Right lobe of liver (tissue), 6 donors: ENCODE measurements around the gene ZNF511. TPM values are rescaled to one million over a fixed set of nuclear protein-coding genes. Genes with fewer than 3 reads are reported as not detected.

Experiments used
- ATAC-seq, 4 donors: fragments of 200-7000 bp; cut with Tn5 transposase; one replicate each; pipeline ENCODE4 v1.9.1; 2020; ENCODE audit warnings: mild to moderate bottlenecking in 4 of 4, moderate library complexity in 4 of 4
- DNase-seq, 3 donors: peaks; one replicate each; pipeline ENCODE4 v3.0.0-alpha.2; 2020
- H3K27ac ChIP-seq, 3 donors: fragments of 200-600 bp; one replicate each; pipeline ENCODE4 v1.8.0; 2022
- H3K27me3 ChIP-seq, 2 donors: fragments of 200-600 bp; one replicate each; pipeline ENCODE4 v1.8.0; 2022
- H3K36me3 ChIP-seq, 4 donors: fragments of 200-600 bp; sonication (generic) in 1 of 4; one replicate each; pipeline versions ENCODE4 v1.5.1 to v1.8.0; 2017 to 2022; ENCODE audit warnings: control low read depth in 1 of 4
- H3K4me1 ChIP-seq, 4 donors: fragments of 200-600 bp; sonication (generic) in 1 of 4; one replicate each; pipeline versions ENCODE4 v1.5.1 to v1.8.0; 2017 to 2022; ENCODE audit warnings: control low read depth in 1 of 4
- H3K4me3 ChIP-seq, 3 donors: fragments of 200-600 bp; one replicate each; pipeline ENCODE4 v1.8.0; 2022
- H3K9me3 ChIP-seq, 4 donors: fragments of 200-600 bp; sonication (generic) in 1 of 4; one replicate each; pipeline versions ENCODE4 v1.5.1 to v1.8.0; 2017 to 2022; ENCODE audit warnings: control low read depth in 1 of 4
- CTCF ChIP-seq, 4 donors: fragments of 200-600 bp in 3 of 4; fragments of 450-650 bp in 1 of 4; IDR thresholded peaks; one replicate each; pipeline versions ENCODE4 v1.5.1 to v1.8.0; 2016 to 2022; ENCODE audit warnings: antibody characterized with exemption in 4 of 4, mild to moderate bottlenecking in 2 of 4
- POLR2A ChIP-seq: fragments of 450-650 bp; IDR thresholded peaks from one replicate; pipeline ENCODE4 v1.6.1; 2017; ENCODE audit warnings: antibody characterized with exemption, mild to moderate bottlenecking
- WGBS: methylation state at CpG from one replicate; pipeline ENCODE4 v1.1.6; 2018; ENCODE audit warnings: low coverage, low lambda C conversion rate; ENCODE audit not compliant: insufficient coverage; ENCODE audit errors: missing lambda C conversion rate; 5-methylcytosine and 5-hydroxymethylcytosine counted together
- intact Hi-C, 2 donors: fragments of 100-400 bp; cut with DNase I; formaldehyde crosslinking; loops; one replicate each; pipeline versions ENCODE4 v1.11.2 to v1.14.1; 2022
- total RNA-seq, 6 experiments: library from RNA; depleted of rRNA in 2 of 6; stranded (reverse); fragments of >200 nt in 2 of 6; fragmentation: NEBNext Ultra II Directional in 3 of 6; extraction: Animal tissue kit (Norgen Biotek cat#: 25700) in 3 of 6; gene quantifications; one replicate each; pipeline versions ENCODE4 v1.1.0 to v1.2.4, GENCODE V29; 2016 to 2023
- donor health status: DM: no; HTN: yes; CAD: no.
- donor health status: DM: no; HTN: no; CAD: no.
- donor health status: DM: no; HTN: no; CAD: no.
- donor health status: DM: no; HTN: yes; CAD: no.
- donor health status: DM: no; HTN: yes; CAD: no.

Gene ZNF511
- total RNA-seq, 6 experiments from 2014 or later: 17.4 to 30.2 (median 25.9) TPM

DNA sequence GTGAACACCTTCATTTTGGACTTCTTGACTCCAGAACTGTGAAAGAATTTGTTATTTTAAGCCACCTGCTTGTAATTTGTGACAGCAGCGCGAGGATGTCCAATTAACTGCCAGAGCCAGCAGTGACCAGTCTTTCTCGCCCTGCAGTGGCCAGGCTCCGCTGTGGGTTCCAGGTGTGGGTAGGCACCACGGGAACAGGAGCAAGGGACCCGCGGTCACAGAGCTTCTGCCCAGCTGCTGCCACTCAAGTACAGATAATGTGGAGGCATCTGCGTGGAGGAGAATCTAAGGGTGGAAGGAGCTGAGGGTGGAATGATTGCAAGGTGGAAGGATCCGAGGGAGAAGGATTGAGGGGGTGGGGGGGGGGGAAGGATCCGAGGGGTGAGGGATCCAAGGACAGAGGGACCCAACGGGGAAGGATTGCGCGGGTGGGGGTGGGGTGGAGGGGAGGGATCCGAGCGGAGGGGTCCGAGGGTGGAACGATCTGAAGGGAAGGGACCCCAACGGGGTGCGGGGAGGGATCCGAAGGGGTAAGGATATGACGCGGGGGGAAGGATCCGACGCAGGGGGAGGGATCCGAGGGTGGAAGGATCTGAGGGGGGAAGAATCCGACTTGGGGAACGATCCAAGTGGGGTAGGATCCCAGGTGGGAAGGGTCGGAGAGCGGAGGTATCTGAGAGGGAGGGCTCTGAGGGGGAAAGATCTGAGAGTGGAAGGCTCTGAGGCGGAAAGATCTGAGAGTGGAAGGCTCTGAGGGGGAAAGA is 24.4 kb downstream of the ZNF511 start:
- intact Hi-C loops: no loop called here
- 80% methylated on average over 23 of the region's 30 CpGs for WGBS
- Histone ChIP-seq H3K27ac (no peak overlapping the region), H3K27me3 (peaks cover 0 to 22% of the 10 kb centered on the region in 2 donors), H3K9me3 (no peaks in the 10 kb centered on the region), H3K4me3 (no peak overlapping the region), H3K4me1 (peaks cover 0 to 16% (median 0%) of the 10 kb centered on the region in 4 donors), H3K36me3 (no peaks in the 10 kb centered on the region)
- DNase-seq (no peak), ATAC-seq (no peak)
- TF ChIP-seq CTCF (IDR thresholded peaks at IDR 0.05) (no peak), POLR2A (no peak)

DNA sequence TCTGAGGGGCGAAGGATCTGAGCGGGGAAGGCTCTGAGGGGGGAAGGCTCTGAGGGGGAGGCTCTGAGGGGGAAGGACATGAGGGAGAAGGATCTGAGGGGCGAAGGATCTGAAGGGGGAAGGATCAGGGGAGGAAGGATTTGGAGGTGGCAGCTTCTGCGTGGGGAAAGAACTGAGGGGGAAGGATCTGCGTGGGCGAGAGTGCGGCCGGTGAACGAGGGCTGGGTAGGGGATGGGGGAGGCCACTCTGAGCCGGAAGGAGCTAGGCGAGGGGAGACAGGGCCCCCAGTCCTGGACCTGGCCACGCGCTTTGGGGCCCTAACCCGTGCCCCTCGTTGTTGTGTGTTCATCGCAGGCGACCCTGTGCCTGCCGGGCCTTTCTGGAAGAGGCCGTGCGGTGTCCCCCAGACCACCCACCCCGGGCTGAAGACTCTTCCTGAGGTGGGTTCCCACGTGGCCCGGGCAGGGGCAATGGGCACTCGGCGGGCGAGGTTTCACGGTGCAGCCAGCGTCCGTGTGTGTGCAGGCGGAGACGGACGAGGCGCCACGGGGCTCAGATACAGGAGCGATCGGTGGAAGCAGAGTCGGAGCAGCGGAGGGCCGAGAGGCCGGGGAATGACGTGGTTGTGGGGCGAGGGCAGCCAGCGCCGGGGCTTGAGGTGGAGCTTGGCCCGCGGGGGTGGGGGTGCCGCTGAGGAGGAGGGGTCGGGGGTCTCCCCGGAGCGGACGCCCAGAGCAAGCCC is 26.0 kb downstream of the ZNF511 start:
- DNase-seq: no peak
- Histone ChIP-seq H3K4me3 (no peak overlapping the region), H3K4me1 (peaks cover 0 to 14% (median 0%) of the 10 kb centered on the region in 4 donors), H3K27ac (no peak overlapping the region), H3K27me3 (peaks cover 0 to 22% of the 10 kb centered on the region in 2 donors), H3K9me3 (no peaks in the 10 kb centered on the region), H3K36me3 (no peaks in the 10 kb centered on the region)
- no peak for TF ChIP-seq POLR2A
- ATAC-seq: peak; percentile 5 to 38 (median 25)
- WGBS: 14% methylated on average over 20 of the region's 51 CpGs
- intact Hi-C loops: no loop called here

DNA sequence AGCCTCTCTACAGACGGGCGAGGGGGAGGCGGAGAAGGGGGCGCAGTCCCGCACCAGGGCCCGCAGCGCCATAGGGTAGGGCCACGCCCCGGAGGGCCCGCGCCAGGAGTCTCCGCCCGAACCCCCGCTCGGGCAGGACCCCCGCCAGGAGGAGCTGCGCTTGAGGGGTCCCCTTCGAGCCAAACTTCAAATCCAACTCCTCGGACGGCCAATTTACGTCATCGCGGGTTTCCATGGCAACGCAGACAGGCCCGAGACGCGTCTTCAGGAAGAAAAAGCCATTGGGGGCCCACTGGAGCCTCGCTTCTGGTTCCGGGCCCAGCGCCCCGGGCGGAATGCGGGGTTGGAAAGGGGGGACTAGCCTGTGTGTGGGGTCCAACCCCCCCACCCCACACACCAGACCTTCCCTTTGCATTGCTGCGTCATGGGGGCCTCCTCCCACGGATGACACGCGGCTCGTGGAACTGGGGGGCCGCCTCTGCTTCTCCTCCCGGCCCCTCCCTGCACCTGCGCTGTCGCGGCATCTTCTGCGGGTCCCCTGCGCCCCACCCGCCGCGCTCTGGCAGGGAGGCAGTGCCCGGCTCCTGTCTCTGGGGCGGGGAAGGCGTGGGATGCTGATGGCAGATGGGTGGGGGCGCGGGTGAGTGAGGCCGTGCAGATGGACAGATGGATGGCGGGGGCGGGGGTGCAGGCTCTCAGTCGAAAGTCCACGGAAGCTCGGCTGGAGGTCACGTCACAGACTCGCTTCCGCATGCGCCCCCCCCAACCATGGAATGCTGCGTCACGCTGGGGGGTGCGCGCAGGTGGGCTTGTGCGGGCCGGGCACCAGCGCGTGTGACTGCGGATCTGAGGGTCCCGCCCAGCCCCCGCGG is 26.8 kb downstream of the ZNF511 start:
- Histone ChIP-seq H3K9me3 (no peaks in the 10 kb centered on the region), H3K4me1 (peaks cover 0 to 11% (median 0%) of the 10 kb centered on the region in 4 donors), H3K27me3 (peaks cover 0 to 22% of the 10 kb centered on the region in 2 donors), H3K27ac (no peak overlapping the region), H3K4me3 (no peak overlapping the region), H3K36me3 (no peaks in the 10 kb centered on the region)
- peak in 3 of 4 donors; percentile 17 to 63 (median 24) for ATAC-seq
- 4% methylated on average over 9 of the region's 75 CpGs for WGBS
- DNase-seq: peak in 1 of 3 donors; percentile 47
- no peak for TF ChIP-seq CTCF (IDR thresholded peaks at IDR 0.05)
- no peak for TF ChIP-seq POLR2A
- intact Hi-C loops: no loop called here

- intact Hi-C loops: no loop called here
- H3K4me1 ChIP-seq: peaks cover 0 to 11% (median 0%) of the 10 kb centered on the region in 4 donors
- no peak overlapping the region for H3K4me3 ChIP-seq
- no peak overlapping the region for H3K27ac ChIP-seq
- DNase-seq (no peak), ATAC-seq (no peak)
- peaks cover 0 to 22% of the 10 kb centered on the region in 2 donors for H3K27me3 ChIP-seq
- H3K9me3 ChIP-seq: no peaks in the 10 kb centered on the region
- TF ChIP-seq CTCF (IDR thresholded peaks at IDR 0.05) (no peak), POLR2A (no peak)
- no peaks in the 10 kb centered on the region for H3K36me3 ChIP-seq
- WGBS: no CpG with 5 or more reads among the region's 41 CpGs
Observed at GRCh38 chr10:133336118-133336576, 27.4 kb downstream of the ZNF511 start.
